HG03159 (cell line): ENCODE results near the gene WDR70.
"Not testable (repeated sequence)": the region's sequence is repeated elsewhere in the genome, so short reads cannot be mapped to it uniquely, and the experiment has no call there.

Experiments used
- ATAC-seq: cut with Tn5 transposase; IDR thresholded peaks from one replicate; pipeline ENCODE4 v1.9.1; 2021; ENCODE audit warnings: mild to moderate bottlenecking, moderate library complexity; ENCODE audit not compliant: unreplicated experiment

Gene WDR70

DNA sequence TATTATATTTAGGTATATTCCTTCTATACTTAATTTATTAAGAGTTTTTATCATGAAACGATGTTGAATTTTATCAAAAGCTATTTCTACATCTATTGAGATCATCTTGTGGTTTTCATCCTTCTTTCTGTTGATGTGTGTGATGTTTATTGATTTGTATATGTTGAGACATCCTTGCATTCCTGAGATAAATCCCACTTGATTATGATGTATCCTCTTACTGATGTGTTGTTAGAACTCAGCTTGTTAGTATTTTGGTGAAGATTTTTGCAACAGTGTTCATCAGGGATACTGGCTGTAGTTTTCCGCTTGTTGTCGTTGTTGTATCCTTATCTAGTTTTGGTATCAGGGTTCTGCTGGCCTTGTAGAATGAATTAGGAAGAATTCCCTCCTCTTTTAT is 247.1 kb downstream of the WDR70 start:
- ATAC-seq = no peak

DNA sequence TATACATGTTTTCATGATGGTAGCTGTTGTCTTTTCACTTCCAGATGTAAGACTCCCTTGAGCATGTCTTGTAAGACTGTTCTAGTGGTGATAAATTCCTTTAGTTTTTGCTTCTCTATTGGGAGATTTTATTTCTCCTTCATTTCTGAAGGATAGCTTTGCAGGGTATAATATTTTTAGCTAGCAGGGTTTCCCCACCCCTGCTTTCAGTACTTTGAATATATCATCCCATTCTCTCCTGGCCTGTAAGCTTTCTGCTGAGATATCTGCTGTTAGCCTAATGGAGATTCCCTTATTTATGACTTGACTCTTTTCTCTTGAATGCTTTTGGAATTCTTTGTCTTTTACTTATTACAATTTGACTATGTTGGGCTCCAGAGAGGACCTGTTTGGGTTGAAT is 249.8 kb downstream of the WDR70 start:
- ATAC-seq = no peak

DNA sequence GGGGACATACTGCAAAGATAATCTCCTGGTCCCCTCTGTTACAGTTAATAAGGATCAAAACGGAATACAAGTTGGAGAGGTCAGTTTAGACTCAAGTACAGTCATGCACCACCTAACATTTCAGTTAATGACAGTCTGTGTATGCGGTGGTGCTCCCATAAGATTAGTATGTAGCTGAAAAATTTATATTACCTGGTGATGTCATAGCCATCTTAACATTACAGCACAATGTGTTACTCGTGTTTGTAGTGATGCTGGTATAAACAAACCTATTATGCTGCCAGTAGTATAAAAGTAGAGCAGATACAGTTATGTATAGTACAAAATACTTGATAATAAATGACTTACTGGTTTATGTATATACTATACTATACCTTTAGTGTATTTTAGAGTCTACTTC is 252.8 kb downstream of the WDR70 start:
- ATAC-seq = no peak

DNA sequence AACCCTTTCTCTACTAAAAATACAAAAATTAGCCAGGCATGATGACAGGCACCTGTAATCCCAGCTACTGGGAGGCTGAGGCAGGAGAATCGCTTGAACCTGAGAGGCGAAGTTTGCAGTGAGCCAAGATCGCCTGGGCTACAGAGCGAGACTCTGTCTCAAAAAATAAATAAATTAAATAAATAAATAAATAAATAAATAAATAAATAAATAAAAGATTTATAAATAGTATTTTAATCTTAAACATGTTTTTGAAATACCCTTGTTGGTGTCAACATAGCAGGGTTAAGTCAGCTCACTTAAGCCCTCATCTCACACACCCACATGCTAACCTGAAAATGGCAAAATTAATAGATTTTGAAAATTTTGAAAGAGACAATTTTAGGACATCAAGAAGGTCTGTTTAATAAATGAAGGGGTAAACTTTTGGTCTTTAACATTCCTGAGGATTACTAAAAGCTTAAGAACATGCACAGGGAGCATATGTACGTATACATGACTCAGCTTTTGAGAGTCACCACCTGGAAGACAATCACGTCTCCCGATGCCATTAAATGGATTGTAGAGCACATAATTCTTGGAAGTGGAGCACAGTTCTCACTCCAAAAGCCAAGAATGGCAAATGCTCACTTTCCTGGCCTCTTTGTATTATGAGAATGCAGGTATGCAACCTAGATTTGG is 258.2 kb downstream of the WDR70 start:
- ATAC-seq = no peak

DNA sequence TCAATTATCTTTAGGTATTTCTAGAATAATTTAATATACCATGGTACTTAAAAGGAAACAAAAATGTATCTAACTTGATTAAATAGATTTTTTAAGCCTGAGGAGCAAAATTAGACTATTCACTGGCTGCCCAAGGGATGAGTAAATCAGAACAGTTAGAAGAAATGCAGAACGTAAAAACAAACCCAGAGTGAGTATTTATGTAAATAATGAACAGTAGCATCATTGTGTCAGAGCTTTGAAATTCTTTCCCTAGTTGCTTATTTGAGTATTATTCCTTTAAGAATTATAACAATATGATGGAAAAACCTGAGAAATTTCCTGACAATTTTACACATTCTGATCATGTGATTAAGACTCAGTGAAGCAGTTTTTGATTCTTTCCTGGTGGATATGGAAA is 259.8 kb downstream of the WDR70 start:
- no peak for ATAC-seq

DNA sequence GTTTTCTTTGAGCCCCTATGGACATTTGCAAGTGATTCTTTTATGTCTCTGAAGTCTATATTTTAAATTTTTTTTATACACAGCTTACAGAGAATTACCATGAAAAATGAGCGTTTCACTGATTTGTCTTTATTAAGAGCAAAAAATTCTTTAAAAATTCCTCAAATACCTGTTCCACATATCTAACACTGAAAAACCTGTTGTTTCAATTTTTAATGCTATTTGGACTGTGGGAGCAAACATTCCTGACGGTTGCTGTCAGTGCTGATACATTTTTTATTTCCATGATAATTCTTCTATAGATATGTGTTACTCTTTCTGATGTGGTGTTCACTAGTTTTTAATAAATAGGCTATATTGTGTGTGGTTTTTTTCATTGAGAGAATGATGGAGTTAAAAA is 261.0 kb downstream of the WDR70 start:
- no peak for ATAC-seq

DNA sequence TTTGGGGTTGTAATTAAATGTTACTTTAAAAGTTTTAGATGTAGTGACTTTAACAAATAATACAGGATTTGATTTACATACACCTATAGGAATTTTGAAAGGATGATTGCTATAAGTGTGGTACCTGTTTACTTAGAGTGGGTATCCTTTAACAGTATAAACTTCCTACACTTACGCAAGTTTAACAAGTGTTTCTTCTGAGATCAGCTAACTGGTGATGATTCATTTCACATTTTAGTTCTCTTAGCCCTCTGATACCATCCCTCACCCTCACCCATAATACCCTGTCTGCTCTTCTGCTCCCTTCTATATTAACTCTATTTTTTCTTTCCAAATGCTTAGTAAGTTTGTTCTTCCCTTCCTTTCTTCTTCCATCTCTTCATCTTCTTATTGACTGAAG is 262.8 kb downstream of the WDR70 start:
- ATAC-seq = no peak

DNA sequence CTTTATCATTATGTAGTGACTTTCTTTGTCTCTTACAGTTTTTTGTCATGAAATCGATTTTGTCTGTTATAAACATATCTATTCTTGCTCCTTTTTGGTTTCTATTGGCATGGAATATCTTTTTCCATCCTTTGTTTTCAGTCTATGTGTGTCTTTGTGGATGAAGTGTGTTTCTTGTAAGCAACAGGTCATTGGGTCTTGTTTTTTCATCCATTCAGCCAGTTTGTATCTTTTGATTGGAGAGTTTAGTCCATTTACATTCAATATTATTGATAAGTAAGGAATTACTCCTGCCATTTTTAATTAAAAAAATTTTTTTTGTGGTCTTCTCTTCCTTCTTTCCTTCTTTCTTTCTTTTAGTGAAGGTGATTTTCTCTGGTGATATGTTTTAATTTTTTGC is 266.6 kb downstream of the WDR70 start:
- ATAC-seq = no peak

DNA sequence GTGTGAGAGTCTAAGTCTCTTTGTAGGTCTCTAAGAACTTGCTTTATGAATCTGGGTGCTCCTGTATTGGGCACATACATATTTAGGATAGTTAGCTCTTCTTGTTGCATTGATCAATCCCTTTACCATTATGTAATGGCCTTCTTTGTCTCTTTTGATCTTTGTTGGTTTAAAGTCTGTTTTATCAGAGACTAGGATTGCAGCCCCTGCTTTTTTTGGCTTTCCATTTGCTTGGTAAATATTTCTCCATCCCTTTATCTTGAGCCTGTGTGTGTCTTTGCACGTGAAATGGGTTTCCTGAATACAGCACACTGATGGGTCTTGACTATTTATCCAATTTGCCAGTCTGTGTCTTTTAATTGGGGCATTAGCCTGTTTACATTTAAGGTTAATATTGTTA is 275.4 kb downstream of the WDR70 start:
- not testable (repeated sequence) for ATAC-seq

DNA sequence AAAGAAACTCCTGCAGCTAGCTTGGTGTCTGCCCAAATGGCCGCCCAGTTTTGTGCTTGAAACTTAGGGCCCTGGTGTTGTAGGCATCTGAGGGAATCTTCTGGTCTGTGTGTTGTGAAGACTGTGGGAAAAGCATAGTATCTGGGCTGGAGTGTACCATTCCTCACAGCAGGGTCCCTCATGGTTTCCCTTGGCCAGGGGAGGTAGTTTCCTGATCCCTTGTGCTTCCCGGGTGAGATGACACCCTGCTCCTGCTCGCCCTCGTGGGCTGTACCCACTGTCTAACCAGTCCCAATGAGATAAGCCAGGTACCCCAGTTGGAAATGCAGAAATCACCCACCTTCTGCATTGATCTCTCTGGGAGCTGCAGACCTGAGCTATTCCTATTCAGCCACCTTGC is 277.9 kb downstream of the WDR70 start:
- no peak for ATAC-seq

DNA sequence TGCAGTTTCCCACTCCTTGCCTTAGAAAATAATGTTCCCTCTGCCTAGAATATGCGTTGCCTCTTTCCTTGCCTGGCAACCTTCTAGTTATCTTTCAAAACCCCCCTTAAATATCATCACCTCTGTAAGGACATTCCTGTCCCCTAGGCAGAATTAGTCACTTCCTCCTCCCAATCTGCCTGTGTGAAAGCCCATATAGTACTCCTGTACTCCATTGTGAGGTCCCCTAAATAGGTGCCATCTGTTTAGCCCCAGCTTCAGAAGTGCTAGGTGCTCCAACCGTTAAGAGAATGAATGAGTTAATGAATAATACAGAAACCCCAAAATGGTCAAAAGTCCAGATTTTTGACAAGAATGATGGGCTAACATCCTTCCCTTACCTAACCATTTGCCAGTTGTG is 279.3 kb downstream of the WDR70 start:
- no peak for ATAC-seq

DNA sequence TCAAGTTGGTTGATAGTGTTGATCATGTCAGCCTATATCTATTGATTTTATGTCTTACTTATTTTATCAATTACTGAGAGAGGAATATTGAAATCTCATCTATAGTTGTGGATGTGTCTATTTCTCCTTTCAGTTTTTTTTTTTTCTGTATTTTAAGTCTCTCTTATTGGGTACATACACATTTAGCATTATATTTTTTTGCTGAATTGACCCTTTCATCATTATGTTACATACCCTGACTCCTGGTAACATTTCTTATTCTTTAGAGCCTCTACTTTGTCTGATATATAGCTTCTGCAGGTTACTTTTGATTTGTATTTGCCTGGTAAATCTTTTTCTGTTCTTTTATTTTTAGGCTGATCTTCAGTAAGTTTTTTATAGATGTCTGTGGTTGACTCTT is 281.2 kb downstream of the WDR70 start:
- no peak for ATAC-seq

DNA sequence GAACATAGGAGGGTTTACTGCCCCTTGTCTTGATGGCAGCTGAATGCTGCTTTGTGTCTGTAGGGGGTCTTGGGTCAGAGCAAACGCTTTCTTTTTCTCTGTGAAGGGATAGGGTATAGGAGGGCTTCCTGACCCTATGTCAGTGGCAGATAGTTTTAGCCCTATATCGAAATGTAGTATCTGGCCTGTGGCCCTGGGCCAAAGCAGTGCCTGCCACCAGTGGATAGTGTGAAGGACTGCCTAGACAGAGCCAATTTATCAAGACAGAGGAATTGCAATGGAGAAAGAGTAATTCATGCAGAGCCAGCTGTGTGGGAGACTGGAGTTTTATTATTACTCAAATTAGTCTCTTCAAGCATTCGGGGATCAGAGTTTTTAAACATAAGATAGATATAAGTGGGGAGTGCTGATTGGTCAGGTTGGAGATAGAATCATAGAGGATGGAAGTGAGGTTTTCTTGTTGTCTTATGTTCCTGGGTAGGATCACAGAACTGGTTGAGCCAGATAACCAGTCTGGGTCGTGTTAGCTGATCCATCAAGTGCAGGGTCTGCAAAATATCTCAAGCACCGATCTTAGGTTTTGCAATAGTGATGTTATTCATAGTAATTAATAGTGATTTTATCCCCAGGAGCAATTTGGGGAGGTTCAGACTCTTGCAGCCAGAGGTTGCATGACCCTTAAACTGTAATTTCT is 282.3 kb downstream of the WDR70 start:
- ATAC-seq = no peak

DNA sequence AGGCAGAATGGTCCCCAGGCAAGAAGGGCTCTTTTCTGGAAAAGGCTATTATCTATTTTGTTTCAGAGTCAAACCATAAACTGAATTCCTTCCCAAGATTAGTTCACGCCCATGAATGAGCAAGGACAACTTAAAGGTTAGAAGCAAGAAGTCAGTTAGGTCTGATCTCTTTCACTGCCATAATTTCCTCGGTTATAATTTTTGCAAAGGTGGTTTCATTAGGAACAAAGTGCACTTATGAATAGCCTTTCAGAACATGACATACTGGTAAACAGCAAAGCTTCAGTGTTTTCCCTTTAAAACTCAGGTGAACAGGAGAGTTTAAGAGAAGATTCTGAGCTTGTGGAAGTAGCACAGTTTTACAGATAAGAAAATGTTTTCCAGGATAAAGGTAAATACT is 282.8 kb downstream of the WDR70 start:
- ATAC-seq = no peak

DNA sequence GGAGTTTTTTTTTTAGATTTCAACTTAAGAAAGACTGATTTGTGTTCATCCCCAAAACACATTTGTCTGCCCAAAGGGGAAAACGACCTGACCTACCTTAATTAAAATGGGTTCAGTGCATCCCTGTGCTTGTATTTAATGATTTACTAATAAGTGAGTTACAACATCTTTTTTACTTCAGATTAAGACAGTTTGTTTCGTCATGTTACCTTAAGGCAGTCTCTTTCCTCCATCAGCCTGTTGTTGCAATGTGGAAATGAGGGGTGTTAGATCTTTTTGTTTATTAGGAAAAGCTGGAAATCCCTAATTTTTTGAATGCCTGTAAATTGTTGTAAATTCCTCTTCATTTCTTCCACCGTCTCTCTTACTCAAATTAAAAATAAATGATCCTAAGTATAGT is 283.2 kb downstream of the WDR70 start:
- ATAC-seq = no peak

DNA sequence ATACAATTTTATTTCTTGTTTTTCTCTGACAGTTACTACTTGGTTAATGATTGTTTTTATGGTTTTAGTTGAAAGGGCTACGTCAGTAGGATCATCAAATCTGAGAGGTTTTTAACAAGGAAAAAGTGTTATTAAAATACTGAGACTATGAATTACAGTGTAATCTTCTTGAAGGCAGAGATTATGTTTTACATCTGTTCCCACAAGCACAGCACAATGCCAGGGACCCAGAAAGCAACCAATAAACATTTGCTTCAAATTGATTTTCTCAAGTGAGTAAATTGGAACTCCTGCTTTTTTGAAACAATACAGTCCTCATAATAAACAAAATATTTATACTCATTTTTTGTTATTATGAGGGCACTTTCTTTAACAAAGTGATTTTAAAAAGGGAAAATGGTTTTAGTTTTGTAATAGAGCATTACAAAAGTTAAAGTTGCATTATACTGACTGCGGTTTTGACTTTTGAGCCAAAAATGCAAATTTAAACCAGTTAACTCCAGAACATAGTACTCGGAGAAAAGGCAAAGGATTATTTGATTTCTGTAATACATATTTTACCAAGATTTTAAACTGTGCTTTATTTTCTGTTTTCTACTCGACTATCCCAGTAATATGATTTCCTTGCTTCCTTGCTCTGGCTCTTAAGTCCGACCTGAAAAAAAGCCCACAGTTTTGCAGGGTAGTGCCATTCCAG is 283.8 kb downstream of the WDR70 start:
- no peak for ATAC-seq

DNA sequence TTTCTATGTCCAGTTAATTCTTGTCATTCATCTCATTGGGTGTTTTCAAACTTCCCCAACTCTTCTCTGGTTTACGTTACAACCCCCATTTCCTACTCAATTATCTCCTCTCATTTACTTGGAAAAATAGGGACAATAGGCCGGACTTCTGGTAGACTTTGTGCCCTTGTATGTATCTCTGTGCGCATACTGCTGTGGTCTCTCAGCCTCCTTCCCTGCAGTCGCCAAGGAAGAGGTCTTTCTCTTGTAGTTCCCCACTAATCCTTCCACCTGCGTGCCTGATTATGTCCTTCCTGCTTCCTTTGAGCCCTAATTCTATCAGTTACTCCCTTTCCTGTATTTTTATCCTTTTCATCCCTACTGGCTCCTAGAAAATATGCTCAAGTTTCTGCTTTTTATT is 284.4 kb downstream of the WDR70 start:
- ATAC-seq = no peak

DNA sequence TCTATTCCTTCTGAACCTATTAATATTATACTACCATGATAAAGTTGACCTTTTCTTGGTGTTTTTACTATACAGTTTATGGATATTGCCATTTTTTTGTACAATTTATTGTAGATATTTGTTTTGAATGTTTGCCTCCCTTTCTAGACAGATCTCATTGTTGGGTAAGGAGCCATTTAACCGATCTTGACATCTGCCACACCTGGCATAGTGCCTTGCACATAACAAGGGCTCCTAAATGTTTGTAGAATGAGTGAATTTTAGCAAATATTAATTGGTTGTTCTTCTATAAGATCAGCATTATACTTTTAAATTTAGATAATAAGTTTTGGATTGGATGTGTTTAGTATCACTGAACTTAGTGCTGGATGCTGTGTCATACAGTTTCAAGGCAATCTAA is 285.4 kb downstream of the WDR70 start:
- ATAC-seq = no peak

DNA sequence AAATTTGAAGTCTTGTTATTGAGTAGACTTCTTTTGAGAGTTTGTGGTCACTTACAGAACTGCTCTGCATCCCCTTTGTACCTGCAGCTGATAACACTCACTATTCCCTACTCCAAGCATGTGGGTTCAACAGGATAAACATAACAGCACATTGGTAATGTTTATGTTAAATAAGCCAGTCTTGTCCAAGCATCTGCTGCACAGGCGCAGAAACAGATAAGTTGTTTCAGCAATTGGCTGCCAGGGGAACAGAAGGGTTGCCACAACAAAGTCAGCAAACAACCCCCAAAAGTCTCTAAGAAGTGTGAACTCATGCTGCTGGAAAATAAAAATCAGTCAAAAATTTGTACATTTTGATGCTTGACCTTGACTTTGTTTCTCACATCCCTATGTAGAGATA is 286.2 kb downstream of the WDR70 start:
- no peak for ATAC-seq

DNA sequence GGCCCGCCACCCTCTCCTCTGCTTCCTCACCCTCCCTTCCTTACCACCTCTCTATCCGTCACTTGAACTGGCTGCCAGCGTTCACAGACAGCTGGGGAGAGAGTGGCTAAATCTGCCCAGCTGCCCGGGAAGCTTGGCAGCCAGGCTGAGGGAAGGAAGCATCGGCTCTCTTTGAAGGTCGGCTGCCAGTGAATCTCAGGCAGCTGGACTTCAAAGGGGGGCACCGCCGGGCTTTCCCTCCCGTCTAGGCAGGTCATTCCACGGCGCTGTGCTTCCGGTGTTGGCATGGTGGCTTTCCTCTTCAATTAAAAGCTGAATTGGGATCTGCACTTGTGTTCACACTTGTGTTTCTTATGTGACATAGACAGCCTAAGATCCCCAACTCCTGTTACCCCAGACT is 286.8 kb downstream of the WDR70 start:
- no peak for ATAC-seq

DNA sequence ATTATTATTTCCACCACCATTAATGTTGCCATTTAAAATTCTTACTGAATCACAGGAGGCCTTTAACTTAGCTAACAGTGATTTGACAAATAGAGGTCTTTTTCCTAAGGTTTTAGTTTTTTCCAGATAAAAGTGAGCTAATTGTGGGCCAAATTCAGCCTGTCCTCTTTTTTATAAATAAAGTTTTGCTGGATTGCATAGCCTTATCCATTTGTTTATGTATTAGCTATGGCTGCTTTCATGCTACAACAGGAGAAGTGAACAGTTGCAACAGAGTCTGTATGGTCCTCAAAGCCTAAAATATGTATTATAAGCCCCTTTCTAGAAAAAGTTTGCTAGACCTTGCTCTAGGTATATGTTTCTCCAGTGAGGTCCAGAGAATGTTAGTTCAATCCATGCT is 288.3 kb downstream of the WDR70 start:
- no peak for ATAC-seq

DNA sequence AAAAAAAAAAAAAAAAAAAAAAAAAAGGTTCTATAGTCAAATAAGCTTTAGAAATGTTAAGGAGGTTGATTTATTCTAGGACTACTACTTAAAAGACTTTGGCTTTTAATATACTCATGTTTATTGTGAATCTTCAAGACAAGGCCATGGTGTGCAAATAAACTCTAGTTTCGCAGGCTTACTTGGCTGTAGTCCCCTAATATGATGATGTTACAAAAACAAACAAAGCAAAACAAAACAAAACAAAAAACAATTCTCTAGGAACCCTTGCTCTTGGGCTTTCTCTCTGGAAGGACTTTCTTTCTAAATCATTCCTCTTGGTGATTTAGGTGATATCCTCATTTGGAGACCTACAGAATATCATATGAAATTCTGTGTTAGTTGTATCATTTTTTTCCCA is 288.7 kb downstream of the WDR70 start:
- ATAC-seq = no peak
